NCI-H187 (cell line): ENCODE data around the gene LCTL.
"Not testable (repeated sequence)": the region's sequence is repeated elsewhere in the genome, so short reads cannot be mapped to it uniquely, and the experiment has no call there.

Experiments
- DNase-seq, 2 experiments: peaks; one replicate each; lab custom pipeline; 2025; lab: John Stamatoyannopoulos, UW

LCTL gene

DNA sequence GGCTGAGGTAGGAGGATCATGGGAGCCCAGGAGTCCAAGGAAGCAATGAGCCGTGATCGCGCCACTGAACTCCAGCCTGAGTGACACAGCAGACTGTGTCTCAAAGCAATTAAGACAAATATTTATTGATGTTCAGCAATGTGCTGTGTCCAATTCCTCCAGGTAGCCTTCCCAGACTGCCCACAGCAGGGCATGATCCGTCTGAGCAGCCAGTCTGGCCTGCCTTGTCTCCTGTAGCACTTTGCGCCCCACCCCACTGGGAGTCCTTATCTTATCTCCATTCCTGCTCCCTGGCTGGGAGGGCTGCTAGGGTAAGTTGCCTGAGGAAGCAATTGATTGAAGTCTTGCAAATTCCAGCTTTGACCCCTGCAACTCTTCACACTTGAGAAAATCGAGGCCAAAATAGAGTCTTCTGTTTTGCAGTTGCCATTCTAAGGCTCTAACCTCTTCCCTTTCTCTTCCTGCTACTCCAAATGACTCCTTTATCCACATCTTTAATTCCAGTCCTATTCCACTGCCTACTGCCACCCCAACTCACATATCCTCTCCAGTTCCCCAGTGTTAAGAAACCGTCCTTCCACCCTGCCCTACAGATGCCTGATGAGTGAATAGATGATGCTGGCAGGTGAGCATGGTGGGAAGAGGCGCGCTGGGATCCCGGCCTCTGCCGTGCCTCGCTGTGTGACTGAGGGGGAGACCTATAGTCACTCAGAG is 26.9 kb upstream of the LCTL start:
- DNase-seq, result no peak

DNA sequence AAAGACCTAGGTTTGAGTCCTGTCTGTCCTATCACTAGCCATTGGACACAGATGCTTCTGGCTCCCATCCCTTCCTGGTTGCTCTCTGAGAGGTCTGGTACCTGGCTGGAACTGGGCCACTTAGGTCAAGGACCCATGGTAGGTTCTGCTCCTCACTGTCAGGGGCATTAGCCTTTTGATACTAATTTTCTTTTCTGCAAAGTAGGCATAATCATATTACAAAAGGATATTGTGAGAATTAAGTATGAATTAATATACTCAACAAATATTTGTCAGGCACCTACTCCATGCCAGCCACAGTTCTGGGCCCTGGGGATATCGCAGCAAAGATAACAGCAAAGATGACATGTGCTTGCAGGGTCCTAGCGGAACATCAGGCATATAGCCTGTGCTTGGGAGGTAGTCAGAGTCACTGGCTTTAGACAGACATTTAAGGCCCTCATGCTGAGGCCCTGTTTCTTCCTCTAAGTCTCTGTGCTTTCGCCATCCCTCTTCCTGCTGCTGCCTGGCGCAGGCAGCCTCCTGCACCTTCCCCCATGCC is 25.6 kb upstream of the LCTL start:
- no peak for DNase-seq

DNA sequence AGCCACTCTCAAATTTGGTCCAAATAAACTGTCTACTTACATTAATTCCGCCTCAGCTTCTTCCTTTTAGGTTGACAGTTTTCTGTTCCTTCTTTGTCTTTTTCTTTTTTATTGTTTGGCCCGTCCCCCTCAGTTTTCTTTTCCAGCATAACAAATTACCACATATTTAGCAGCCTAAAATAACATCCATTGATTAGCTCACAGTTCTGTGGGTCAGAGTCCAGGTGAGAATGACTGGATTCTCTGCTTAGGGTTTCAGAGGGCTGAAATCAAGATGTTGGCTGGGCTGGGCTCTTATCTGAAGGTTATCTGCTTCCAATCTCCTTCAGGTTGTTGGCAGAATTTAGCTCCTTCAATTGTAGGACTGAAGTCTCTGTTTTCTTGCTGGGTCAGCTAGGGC is 24.6 kb upstream of the LCTL start:
- no peak for DNase-seq

DNA sequence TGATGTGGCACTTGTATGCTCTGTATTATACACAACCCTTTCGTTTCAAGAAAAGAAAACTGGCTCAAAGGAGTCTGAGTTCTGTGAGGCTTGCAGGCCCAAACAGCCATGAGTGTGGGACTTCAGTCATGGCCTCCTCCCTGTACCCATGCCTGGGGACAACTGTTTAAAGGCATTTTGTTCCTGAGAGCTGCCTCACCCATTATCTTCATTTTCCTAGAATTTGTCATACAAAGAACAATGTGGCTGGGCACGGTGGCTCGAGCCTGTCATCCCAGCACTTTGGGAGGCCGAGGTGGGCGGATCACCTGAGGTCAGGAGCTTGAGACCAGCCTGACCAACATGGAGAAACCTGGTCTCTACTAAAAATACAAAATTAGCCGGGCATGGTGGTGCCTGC is 23.6 kb upstream of the LCTL start:
- DNase-seq, result not testable (repeated sequence)

DNA sequence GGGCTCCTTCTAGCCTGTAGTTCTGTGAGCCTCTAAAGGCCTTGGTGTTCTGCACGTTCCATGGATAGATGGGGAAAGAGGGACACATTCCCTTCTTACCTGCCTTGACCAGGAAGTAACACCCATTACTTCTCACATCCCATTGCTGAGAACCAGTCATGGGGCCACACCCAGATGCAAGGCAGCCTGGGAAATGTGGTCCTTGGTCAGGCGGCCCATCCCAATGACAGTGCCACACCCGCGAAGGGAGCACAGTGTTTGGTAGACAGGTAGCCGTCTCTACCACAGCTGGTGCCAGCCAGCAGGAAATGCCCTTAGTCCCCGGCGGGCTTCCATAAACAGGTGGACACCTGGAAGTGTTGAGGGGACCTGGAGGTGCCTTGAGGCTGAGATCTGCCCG is 23.2 kb upstream of the LCTL start:
- DNase-seq, result no peak

DNA sequence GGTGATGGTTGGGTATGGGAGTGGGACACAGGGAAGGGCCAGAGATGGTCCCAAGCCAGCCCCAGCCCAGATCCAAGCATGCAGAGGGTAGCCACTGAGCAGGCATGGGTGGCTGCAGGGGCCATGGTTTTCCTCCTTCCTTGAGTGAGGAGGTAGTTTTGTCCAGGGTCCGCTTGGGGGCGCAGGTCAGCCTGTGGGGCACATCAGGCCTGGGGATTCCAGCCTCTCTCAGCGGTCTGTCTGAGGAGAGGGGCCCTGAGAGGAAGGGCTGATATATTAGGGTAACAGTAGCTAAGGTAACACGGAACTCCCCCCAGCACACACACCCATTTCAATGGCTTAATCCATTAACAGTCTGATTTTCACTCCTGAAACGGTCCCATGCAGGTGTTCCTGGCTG is 22.7 kb upstream of the LCTL start:
- no peak for DNase-seq

DNA sequence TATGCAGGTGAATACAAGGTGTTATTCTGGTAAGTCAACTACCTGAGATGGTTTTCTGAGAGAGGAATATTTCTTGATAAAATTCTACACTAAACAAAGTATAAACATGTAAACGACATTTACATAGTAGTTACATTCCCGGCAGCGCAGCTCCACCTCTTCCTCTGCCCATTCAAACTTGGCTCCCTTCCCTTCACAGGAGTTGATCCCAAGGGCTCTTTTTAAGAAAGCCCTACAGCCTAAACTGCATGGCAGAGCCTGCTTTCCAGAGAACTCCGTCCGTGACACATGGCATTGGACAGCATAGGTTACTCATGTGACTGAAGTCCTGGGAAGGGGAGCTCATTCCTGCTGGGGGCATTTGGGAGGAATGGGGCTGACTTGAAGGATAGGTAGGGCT is 22.0 kb upstream of the LCTL start:
- no peak for DNase-seq

DNA sequence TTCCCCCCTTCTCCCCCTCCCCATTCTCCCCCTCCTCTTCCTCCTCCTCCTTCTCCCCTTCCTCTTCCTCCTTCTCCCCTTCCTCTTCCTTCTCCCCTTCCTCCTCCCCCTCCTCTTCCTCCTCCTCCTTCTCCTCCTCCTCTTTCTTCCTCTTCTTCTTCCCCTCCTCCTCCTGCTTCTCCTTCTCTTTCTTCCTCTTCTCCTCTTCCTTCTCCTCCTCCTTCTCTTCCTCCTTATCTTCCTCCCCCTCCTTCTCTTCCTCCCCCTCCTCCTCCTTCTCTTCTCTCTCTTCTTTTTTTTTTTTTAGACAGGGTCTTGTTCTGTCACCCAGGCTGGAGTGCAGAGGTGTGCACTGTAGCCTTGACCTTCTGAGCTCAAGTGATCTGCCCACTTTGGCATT is 21.2 kb upstream of the LCTL start:
- DNase-seq, result no peak

DNA sequence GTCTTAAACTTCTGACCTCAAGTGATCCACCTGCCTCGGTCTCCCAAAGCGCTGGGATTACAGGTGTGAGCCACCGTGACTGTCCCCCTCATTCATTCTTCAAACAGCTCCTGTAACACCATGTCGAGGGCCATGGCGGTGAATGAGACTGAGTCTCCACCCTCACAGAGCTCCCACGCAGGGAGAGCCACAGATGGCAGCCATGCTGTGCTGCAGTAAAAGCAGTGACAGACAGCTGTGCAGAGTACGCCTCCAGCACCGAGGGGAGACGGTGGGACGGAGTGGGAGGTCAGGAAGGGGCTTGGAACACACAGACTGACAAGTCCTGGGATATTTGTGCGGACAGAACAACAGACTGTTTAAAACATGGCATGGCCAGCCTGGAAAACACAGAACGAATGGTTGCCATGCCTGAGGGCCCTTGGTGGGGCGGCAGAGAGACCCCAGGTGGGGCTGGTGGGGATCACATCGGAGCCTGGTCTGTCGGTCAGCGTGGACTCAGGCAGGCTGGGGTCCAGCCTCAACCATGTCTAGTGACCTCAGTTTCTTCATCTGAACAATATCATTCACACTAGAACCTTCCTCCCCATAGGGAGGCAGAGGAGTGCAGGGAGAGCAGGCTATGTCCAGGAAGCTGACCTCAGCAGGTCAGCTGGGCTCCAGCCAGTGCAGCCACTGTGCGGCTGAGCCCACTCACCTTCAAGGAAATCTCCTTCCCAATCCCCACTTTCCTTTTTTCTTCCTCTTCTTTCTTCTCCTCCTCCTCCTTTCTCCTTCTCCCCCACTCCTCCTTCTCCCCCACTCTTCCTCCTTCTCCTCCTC is 20.6 kb upstream of the LCTL start:
- DNase-seq, result no peak

DNA sequence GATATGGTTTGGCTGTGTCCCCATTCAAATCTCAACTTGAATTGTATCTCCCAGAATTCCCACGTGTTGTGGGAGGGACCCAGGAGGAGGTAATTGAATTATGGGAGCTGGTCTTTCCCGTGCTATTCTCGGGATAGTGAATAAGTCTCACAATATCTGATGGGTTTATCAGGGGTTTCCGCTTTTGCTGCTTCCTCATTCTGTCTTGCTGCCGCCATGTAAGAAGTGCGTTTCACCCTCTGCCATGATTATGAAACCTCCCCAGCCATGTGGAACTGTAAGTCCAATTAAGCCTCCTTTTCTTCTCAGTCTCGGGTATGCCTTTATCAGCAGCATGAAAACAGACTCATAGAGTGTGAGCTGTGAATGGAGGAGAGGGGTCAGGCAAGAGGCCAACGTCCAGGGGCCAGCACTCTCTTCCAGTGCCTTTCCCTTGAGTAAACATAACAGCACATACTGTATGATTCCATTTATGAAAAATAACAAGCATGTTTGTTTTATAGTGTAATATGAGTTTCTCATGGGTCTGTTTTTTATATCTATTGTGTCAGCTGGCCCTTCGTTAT is 16.3 kb upstream of the LCTL start:
- no peak for DNase-seq

DNA sequence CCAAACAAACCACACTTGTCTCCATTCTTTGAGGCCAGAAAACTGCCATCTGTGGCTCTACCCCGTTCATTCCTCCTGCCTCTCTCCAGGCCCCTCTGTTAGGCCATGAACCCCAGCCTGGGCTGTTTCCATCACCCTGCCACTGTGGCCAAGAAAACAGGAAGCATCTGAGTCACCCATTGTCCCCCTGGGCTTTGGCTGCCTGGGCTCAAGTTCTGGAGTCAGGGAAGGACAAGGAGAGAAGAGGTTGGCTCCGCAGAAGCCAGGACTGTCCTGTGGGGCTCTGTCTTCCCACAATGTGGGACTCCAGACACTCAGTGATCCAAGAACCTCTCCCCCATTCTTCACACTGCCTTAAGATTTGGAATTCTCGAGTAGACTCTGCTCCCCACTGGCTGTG is 14.8 kb upstream of the LCTL start:
- no peak for DNase-seq

DNA sequence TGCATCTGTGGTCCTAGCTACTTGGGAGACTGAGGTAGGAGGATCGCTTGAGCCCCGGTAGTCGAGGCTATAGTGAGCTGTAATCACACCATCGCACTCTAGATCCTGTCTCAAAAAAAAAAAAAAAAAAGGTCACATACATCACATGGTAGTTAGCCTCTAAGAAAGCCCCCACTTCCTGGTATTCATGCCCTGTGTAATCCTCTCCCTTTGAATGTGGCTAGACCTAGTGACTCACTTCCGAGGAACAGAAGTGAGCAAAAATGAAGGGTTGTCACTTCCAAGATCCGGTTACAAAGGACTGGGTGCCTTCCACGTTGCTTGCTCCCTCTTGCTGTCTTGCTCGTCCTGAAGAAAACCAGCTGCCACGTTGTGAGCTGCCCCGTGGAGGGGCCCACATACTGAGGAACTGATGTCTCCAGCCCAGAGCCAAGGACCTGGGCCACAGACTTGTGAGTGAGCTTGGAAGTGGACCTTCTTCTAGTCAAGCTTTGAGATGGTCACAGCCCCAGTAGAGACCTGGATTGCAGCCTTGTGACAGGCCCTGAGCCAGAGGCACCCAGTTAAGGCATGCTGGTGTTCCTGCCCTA is 12.6 kb upstream of the LCTL start:
- no peak for DNase-seq

DNA sequence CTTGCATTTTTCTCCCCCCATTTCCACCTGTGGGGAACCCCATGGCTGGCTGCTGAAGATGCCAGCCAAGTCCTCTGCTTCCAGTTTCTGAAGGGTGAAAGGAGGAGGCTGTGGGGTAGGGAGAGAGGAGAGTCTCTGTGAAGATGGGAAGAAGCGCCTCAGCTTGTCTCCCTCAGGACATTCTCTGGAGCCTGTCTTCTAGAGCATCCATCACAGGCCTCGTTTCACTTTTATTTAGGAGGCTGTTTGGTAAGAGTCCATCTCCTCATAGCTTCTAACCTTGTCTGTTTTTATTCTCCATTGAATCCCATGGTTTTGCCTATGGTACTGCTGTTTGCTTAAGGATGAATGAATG is 8.8 kb upstream of the LCTL start:
- no peak for DNase-seq

DNA sequence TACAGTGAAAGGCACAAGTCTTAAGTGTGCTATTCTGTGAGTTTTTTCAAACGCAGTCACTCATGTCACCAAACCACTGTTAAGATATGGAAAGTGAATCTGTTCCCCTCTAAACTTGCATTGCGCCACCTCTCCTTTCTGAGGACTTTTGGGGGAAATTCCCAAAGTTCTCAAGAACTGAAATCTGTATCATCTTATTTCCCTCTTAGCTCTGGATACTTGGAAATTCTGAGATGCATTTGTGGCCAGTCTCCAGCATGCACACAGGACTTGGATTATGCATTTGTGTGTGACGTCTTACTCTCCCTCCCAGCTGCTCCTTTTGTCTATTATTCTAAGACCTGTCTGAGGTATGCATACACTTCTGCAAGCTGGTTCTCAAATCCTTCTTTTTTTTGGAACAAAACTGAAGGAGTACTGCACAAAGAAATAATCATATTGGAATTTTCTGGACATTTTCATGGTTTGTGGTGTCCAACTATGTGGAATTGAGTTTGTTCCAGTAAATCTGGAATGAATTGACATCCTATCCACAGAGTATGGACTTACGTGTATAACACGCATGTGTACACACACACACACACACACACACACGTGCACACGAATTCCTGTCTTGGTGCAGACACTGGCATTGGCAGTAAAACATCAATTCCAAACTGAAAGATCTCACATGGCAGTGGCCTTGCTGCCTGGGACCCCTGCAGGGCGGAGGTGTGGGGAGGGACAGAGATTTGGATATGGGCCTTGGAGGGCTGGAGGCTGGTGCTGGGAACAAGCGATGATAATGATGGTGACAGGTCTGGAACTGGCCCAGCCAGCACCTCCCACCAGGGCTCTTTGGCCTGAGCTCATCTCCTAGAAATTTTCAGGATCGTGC is 8.2 kb upstream of the LCTL start:
- no peak for DNase-seq

DNA sequence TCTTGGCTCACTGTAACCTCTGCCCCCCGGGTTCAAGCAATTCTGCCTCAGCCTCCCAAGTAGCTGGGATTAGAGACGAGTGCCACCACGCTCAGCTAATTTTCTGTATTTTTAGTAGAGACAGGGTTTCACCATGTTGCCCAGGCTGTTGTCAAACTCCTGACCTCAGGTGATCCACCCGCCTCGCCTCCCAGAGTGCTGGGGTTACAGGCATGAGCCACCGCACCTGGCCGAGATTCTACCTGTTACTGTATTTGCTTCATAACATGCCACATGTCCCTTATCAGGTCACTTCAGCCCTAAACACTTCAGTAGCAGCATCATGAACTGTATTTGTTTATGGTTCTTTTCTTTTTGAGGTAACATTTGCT is 7.5 kb upstream of the LCTL start:
- no peak for DNase-seq

DNA sequence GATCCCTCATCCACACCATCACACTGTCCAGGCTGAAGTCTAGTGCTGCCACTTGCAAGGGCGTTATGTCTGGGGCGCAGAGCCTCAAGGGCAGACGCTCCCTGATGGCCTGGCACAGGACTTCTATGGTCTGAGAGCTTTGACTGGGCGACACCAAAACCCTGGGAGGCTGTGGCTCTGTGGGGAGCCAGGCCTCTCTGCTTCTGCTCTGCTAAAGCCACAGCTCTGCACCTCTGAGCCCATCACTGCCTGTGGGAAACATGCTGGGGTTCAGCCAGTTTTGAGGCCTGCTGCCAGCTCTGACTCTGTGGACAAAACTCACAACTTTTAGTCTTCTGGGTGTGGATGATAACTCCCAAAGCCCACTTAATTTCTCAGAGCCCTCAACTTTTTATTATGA is 6.3 kb upstream of the LCTL start:
- DNase-seq, result no peak

DNA sequence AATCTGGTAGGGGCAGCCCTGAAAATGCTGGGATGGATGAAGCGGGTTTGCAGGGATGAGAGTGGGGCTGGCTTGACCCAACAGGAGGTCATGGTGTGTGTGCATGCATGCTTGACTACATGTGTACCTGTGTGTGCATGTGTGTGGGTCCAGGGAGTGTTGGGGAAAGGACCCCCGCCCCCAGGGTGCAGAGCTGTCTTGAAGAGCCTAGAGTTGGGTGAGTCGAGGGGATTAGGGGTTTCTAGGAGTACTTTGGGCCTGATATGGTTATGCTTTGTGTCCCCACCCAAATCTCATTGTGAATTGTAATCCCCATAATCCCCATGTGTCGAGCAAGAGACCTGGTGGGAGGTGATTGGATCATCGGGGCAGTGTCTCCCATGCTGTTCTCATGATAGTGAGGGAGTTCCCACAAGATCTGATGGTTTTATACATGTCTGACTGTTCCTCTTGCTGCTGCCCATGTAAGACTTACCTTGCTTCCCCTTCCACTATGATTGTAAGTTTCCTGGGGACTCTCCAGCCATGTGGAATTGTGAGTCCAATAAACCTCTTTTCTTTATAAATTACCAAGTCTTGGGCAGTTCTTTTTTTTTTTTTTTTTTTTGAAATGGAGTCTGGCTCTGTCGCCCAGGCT is 5.2 kb upstream of the LCTL start:
- no peak for DNase-seq

DNA sequence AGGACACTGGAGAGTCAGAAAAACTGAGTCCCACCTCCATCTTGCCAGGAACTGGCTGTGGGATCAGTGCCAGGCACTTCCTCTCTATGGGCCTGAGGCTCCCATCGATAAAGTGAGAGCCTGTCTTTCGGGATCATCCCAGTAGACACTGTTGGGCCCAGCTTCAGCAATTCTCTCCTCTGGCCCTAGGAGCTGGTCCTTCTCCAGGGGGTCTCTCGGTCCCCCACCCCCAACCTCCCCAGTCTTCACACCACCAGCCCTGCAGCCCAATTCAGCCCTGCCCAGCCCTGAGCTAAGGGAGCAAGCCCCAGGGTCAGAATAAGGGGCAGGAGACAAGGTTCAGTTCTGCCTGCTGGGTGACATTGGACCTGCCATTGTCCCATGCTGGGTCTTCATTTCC is 4.5 kb upstream of the LCTL start:
- DNase-seq, result no peak

DNA sequence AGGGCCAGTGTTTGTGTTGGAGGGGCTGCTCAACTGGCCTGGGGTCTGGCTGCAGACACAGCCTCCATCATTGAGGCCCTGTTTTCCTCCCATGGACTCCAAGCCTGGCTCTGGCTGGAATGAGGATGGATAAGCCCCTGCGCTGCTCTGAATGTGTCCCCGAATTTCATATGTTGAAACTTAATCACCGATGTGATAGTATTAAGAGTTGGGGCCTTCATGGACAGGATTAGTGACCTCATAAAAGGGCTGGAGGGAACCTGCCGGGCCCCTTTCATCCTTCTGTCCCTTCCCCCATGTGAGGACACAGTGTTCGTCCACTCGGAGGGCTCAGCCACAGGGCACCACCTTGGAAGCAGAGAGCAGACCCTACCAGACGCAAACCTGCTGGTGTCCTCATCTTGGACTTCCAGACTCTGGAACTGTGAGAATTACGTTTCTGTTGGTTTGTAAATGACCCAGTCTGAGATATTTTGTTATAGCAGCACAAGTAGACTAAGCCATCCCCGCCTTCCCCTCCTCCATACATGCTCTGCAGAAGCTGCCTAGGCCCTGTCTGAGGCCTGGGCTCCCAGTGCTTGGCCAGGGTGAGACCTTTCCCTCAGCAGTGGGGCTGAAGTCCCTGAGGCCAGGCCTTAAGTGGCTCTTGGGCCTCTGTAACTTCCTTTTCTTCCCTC is 3.8 kb upstream of the LCTL start:
- DNase-seq, result no peak

DNA sequence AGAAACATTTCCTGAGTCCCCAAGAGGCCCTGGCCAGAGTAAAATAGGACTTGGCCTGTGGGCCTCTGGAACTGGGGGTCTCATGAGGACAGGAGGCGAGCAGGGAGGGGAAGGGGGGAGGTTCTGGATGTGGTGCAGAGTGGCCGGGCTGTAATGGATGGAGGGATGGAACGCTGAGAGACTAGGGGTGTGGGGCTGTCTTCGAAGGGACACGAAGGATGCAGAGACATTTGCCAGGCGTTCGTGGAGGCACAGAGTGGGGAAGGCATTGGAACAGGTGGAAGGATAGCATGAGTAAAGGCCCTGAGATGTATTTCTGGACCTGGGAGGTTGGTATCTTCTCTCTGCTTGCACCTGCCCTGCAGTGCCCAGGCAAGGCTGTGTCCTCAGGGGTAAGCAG is 2.1 kb upstream of the LCTL start:
- DNase-seq, result no peak
